OCI-LY1 (cell line): ENCODE results near the gene XRCC4.

Experiments
- H2AFZ ChIP-seq: fragments of 200-600 bp; sonication (generic), shearing (Covaris generic); 2 replicates; pipeline ENCODE4 v1.6.0; 2014; ENCODE audit warnings: antibody characterized with exemption, mild to moderate bottlenecking, low read length
- H3F3A ChIP-seq: fragments of 200-600 bp; sonication (generic), shearing (Covaris generic); 2 replicates; pipeline ENCODE4 v1.6.0; 2014; ENCODE audit warnings: mild to moderate bottlenecking, antibody characterized with exemption, low read length, moderate library complexity; ENCODE audit not compliant: insufficient read depth
- H3K27ac ChIP-seq: fragments of 200-600 bp; sonication (generic); 2 replicates; pipeline ENCODE4 v1.5.1; 2014; ENCODE audit warnings: low read length, mixed run types, mild to moderate bottlenecking, low read depth; ENCODE audit not compliant: poor library complexity, severe bottlenecking
- H3K27me3 ChIP-seq: fragments of 200-600 bp; sonication (generic); 2 replicates; pipeline ENCODE4 v1.6.0; 2014; ENCODE audit warnings: antibody characterized with exemption, mild to moderate bottlenecking, low read length, moderate library complexity; ENCODE audit not compliant: insufficient read depth
- H3K36me3 ChIP-seq: fragments of 200-600 bp; sonication (generic); 2 replicates; pipeline ENCODE4 v1.6.1; 2014; ENCODE audit warnings: mild to moderate bottlenecking, antibody characterized with exemption, low read length, moderate library complexity, mixed read lengths; ENCODE audit not compliant: insufficient read depth
- H3K4me1 ChIP-seq: fragments of 200-600 bp; sonication (generic); 2 replicates; pipeline ENCODE4 v1.5.1; 2014; ENCODE audit warnings: mild to moderate bottlenecking, low read length, moderate library complexity; ENCODE audit not compliant: insufficient read depth, severe bottlenecking
- H3K4me2 ChIP-seq: fragments of 200-600 bp; sonication (generic), shearing (Covaris generic); 2 replicates; pipeline ENCODE4 v1.6.1; 2014; ENCODE audit warnings: low read length
- H3K4me3 ChIP-seq: fragments of 200-600 bp; sonication (generic); 2 replicates; pipeline ENCODE4 v1.5.1; 2014; ENCODE audit warnings: low read length, low read depth, mild to moderate bottlenecking, mixed read lengths; ENCODE audit not compliant: poor library complexity, severe bottlenecking
- H3K79me2 ChIP-seq: fragments of 200-600 bp; shearing (Covaris generic); 2 replicates; pipeline ENCODE4 v1.6.1; 2016; ENCODE audit warnings: mixed run types, low read length, mixed read lengths; ENCODE audit not compliant: insufficient read depth
- H3K9ac ChIP-seq: fragments of 200-600 bp; sonication (generic), shearing (Covaris generic); 2 replicates; pipeline ENCODE4 v1.6.1; 2014; ENCODE audit warnings: mild to moderate bottlenecking, low read length, mixed read lengths
- H3K9me2 ChIP-seq: fragments of 200-600 bp; sonication (generic), shearing (Covaris generic); 2 replicates; pipeline ENCODE4 v1.6.1; 2014; ENCODE audit warnings: low read depth, mild to moderate bottlenecking, low read length, mixed read lengths
- H3K9me3 ChIP-seq: fragments of 200-600 bp; shearing (Covaris generic); 2 replicates; pipeline ENCODE4 v1.6.1; 2014; ENCODE audit warnings: low read length, mixed read lengths
- H4K20me1 ChIP-seq: fragments of 200-600 bp; sonication (generic), shearing (Covaris generic); 2 replicates; pipeline ENCODE4 v1.6.0; 2016; ENCODE audit warnings: mild to moderate bottlenecking, low read length; ENCODE audit not compliant: insufficient read depth
- CTCF ChIP-seq: fragments of 200-600 bp; sonication (generic), shearing (Covaris generic); IDR thresholded peaks from 2 replicates; pipeline ENCODE4 v1.5.1; 2017; ENCODE audit warnings: mild to moderate bottlenecking, antibody characterized with exemption, low read length, moderate library complexity, mixed read lengths
- EZH2 ChIP-seq: fragments of 200-600 bp; sonication (generic), shearing (Covaris generic); IDR thresholded peaks from 2 replicates; pipeline ENCODE4 v1.8.0; 2017; ENCODE audit warnings: borderline replicate concordance, mixed run types, mild to moderate bottlenecking, antibody characterized with exemption, low read length, moderate library complexity, mixed read lengths

XRCC4 gene

GRCh38 chr5:83378624-83379289 is 301.4 kb downstream of the XRCC4 start:
- no peaks in the 10 kb centered on the region for H3K36me3 ChIP-seq
- H2AFZ ChIP-seq: no peak overlapping the region
- no peaks in the 10 kb centered on the region for H3K27me3 ChIP-seq
- no peak overlapping the region for H3K4me2 ChIP-seq
- H3F3A ChIP-seq: no peaks in the 10 kb centered on the region
- no peaks in the 10 kb centered on the region for H3K9me3 ChIP-seq
- no peaks in the 10 kb centered on the region for H4K20me1 ChIP-seq
- H3K79me2 ChIP-seq: no peaks in the 10 kb centered on the region
- H3K9me2 ChIP-seq: no peaks in the 10 kb centered on the region
- TF ChIP-seq EZH2 (no peak), CTCF (no peak)
- H3K4me3 ChIP-seq: no peak overlapping the region
- no peak overlapping the region for H3K9ac ChIP-seq
- no peak overlapping the region for H3K27ac ChIP-seq
- H3K4me1 ChIP-seq: no peaks in the 10 kb centered on the region

GRCh38 chr5:83385812-83386211 is 308.5 kb downstream of the XRCC4 start:
- Histone ChIP-seq H3K36me3 (no peaks in the 10 kb centered on the region), H3K4me3 (no peak overlapping the region), H3K9ac (no peak overlapping the region), H3K79me2 (no peaks in the 10 kb centered on the region), H3K9me2 (no peaks in the 10 kb centered on the region), H3K4me1 (no peaks in the 10 kb centered on the region), H3K27me3 (no peaks in the 10 kb centered on the region), H2AFZ (no peak overlapping the region), H3K9me3 (no peaks in the 10 kb centered on the region), H3F3A (no peaks in the 10 kb centered on the region), H3K4me2 (no peak overlapping the region), H3K27ac (no peak overlapping the region), H4K20me1 (no peaks in the 10 kb centered on the region)
- no peak for TF ChIP-seq CTCF
- no peak for TF ChIP-seq EZH2

GRCh38 chr5:83387041-83387440 is 309.7 kb downstream of the XRCC4 start:
- Histone ChIP-seq H3K27ac (no peak overlapping the region), H4K20me1 (no peaks in the 10 kb centered on the region), H3K4me3 (no peak overlapping the region), H3K9me3 (no peaks in the 10 kb centered on the region), H3K4me1 (no peaks in the 10 kb centered on the region), H3K9ac (no peak overlapping the region), H2AFZ (no peak overlapping the region), H3K79me2 (no peaks in the 10 kb centered on the region), H3K9me2 (no peaks in the 10 kb centered on the region), H3K4me2 (no peak overlapping the region), H3K36me3 (no peaks in the 10 kb centered on the region), H3K27me3 (no peaks in the 10 kb centered on the region), H3F3A (no peaks in the 10 kb centered on the region)
- TF ChIP-seq EZH2 (no peak), CTCF (no peak)
